Measurements from ENCODE around the gene BZW1.

The BZW1 gene

DNA sequence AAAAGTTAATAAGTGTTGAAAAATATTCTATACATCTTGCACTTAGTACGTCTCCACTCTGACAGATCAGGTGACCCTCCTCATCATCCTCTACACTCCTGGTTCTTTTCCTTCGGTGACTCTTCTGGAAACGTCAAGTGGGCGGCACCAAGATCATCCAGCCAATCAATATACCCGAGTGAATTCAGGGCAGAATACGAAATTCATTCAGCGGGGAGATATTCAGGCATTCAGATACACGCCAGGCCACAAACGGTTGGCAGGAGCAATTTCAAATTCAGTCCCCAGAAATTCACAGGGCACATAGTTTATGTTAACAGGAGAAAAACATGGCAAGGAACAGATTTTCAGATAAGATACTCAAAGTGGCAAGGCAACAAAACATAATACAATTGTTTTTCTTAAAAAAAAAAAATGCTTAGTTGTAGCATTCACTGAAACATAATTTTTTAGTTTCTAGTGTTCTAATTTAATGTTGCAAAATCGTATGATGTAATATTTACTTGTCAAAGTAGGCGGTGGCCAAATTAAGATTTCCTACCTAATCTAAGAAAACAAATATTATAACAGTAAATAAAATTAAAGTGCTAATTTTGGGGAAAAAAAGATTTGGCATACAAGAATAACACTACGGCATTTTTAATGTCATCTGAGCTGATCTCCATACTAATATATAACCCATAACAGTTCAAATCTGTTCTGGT is 48.5 kb downstream of the BZW1 start:
- TF ChIP-seq CTCF (conservative IDR thresholded peaks at IDR 0.05; ENCODE audit: low read length) (no peak), EZH2phosphoT487 (IDR thresholded peaks at IDR 0.05; ENCODE audit: borderline replicate concordance) (no peak)

DNA sequence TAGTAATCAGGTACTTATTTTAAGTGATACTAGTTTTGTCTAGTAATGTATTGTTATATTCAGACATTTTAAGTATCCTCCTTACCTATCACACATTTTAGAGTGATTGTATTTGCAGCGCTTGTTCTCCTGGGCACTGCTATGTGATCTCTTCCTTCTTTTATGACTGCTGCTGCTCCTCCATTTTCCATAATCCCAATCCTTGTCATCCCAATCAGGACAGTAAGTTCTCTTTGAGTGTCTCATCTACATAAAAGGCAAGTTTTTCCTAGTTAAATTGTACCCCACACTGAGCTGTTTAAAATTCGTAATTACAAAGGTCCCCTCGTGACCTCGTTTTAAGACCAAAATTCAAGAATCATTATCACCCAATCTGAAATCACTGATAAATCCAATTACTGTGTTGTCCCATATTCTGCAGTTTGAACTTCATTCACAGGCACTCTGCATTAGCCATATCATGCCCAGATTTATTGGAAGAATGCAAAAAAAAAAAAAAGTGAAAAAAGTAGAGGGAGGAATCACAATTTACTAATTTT is 50.0 kb downstream of the BZW1 start:
- peaks cover 78% of the 10 kb centered on the region for H3K79me2 ChIP-seq (ENCODE audit: insufficient read depth, low read length)
- H3K27me3 ChIP-seq (ENCODE audit: insufficient read depth, low read length, poor library complexity, severe bottlenecking), result peaks cover 12% of the 10 kb centered on the region
- peak overlapping the region; percentile 93 for H3K4me2 ChIP-seq (ENCODE audit: low read depth, low read length, poor library complexity, severe bottlenecking)
- H3K4me3 ChIP-seq (ENCODE audit: low read length, poor library complexity, severe bottlenecking), result peak overlapping the region; percentile 97
- H3K9ac ChIP-seq (ENCODE audit: low read depth, low read length, poor library complexity, severe bottlenecking), result peak overlapping the region; percentile 95
- peaks cover 53% of the 10 kb centered on the region for H3K36me3 ChIP-seq (ENCODE audit: insufficient read depth, low read length)
- no peaks in the 10 kb centered on the region for H3K9me2 ChIP-seq (replicated peaks; ENCODE audit: low read depth, low read length)
- H3K9me3 ChIP-seq (ENCODE audit: insufficient read depth, low read depth, low read length), result no peaks in the 10 kb centered on the region
- peaks cover 71% of the 10 kb centered on the region for H4K20me1 ChIP-seq (ENCODE audit: insufficient read depth, low read length, poor library complexity, severe bottlenecking)
- H3F3A ChIP-seq (ENCODE audit: low read depth), result no peaks in the 10 kb centered on the region
- H2AFZ ChIP-seq (ENCODE audit: low read length), result no peak overlapping the region
- TF ChIP-seq EZH2phosphoT487 (IDR thresholded peaks at IDR 0.05; ENCODE audit: borderline replicate concordance) (no peak), CTCF (conservative IDR thresholded peaks at IDR 0.05; ENCODE audit: low read length) (no peak)
- H3K4me1 ChIP-seq (ENCODE audit: insufficient read depth, low read length, poor library complexity, severe bottlenecking), result peaks cover 47% of the 10 kb centered on the region

More for the DNA sequence above, 48.5 kb downstream of the BZW1 start:
- H3K79me2 ChIP-seq (ENCODE audit: insufficient read depth, low read length), result peaks cover 89% of the 10 kb centered on the region
- no peaks in the 10 kb centered on the region for H3K9me2 ChIP-seq (replicated peaks; ENCODE audit: low read depth, low read length)
- peak overlapping the region; percentile 97 for H3K4me3 ChIP-seq (ENCODE audit: low read length, poor library complexity, severe bottlenecking)
- no peaks in the 10 kb centered on the region for H3K9me3 ChIP-seq (ENCODE audit: insufficient read depth, low read depth, low read length)
- peaks cover 47% of the 10 kb centered on the region for H3K4me1 ChIP-seq (ENCODE audit: insufficient read depth, low read length, poor library complexity, severe bottlenecking)
- no peaks in the 10 kb centered on the region for H3F3A ChIP-seq (ENCODE audit: low read depth)
- no peak overlapping the region for H2AFZ ChIP-seq (ENCODE audit: low read length)
- H3K4me2 ChIP-seq (ENCODE audit: low read depth, low read length, poor library complexity, severe bottlenecking), result peak overlapping the region; percentile 93
- peaks cover 82% of the 10 kb centered on the region for H4K20me1 ChIP-seq (ENCODE audit: insufficient read depth, low read length, poor library complexity, severe bottlenecking)
- H3K9ac ChIP-seq (ENCODE audit: low read depth, low read length, poor library complexity, severe bottlenecking), result peak overlapping the region; percentile 95
- peaks cover 12% of the 10 kb centered on the region for H3K27me3 ChIP-seq (ENCODE audit: insufficient read depth, low read length, poor library complexity, severe bottlenecking)
- H3K36me3 ChIP-seq (ENCODE audit: insufficient read depth, low read length), result peaks cover 61% of the 10 kb centered on the region

GRCh38 chr2:200862532-200863000 is 50.9 kb downstream of the BZW1 start:
- H3F3A ChIP-seq (ENCODE audit: low read depth), result no peaks in the 10 kb centered on the region
- H3K79me2 ChIP-seq (ENCODE audit: insufficient read depth, low read length), result peaks cover 69% of the 10 kb centered on the region
- no peak for TF ChIP-seq EZH2phosphoT487 (IDR thresholded peaks at IDR 0.05; ENCODE audit: borderline replicate concordance)
- no peak for TF ChIP-seq CTCF (conservative IDR thresholded peaks at IDR 0.05; ENCODE audit: low read length)
- H3K9me3 ChIP-seq (ENCODE audit: insufficient read depth, low read depth, low read length), result no peaks in the 10 kb centered on the region
- H3K27me3 ChIP-seq (ENCODE audit: insufficient read depth, low read length, poor library complexity, severe bottlenecking), result peaks cover 12% of the 10 kb centered on the region
- peak overlapping the region; percentile 95 for H3K9ac ChIP-seq (ENCODE audit: low read depth, low read length, poor library complexity, severe bottlenecking)
- H3K4me3 ChIP-seq (ENCODE audit: low read length, poor library complexity, severe bottlenecking), result peak overlapping the region; percentile 97
- H2AFZ ChIP-seq (ENCODE audit: low read length), result no peak overlapping the region
- peaks cover 44% of the 10 kb centered on the region for H3K36me3 ChIP-seq (ENCODE audit: insufficient read depth, low read length)
- peak overlapping the region; percentile 93 for H3K4me2 ChIP-seq (ENCODE audit: low read depth, low read length, poor library complexity, severe bottlenecking)
- H3K4me1 ChIP-seq (ENCODE audit: insufficient read depth, low read length, poor library complexity, severe bottlenecking), result peaks cover 42% of the 10 kb centered on the region
- no peaks in the 10 kb centered on the region for H3K9me2 ChIP-seq (replicated peaks; ENCODE audit: low read depth, low read length)
- H4K20me1 ChIP-seq (ENCODE audit: insufficient read depth, low read length, poor library complexity, severe bottlenecking), result peaks cover 62% of the 10 kb centered on the region
